IMR-90 (cell line): ENCODE measurements around the gene ZFR. TPM values are rescaled to one million over a fixed set of nuclear protein-coding genes. Genes with fewer than 3 reads are reported as not detected.

Experiments used
- ATAC-seq: fragments of 200-7000 bp; cut with Tn5 transposase; 2 replicates; pipeline ENCODE4 v1.9.1; 2020; ENCODE audit warnings: low read depth, mild to moderate bottlenecking, moderate library complexity
- BruUV-seq: library from RNA; stranded (reverse); fragments of 400-500 nt; replicated peaks from 2 replicates; lab custom pipeline; 2021; lab: Mats Ljungman, UMichigan
- CTCF ChIA-PET: fragments of 300-600 bp; formaldehyde crosslinking; extraction: SDS; loops from one replicate; lab custom pipeline; 2021; ENCODE audit warnings: antibody characterized with exemption; lab: Yijun Ruan, JAX
- POLR2A ChIA-PET: fragments of 300-600 bp; sonication (Branson Sonifier 250); formaldehyde crosslinking; loops from one replicate; lab custom pipeline; 2022; ENCODE audit warnings: antibody characterized with exemption; ENCODE audit not compliant: unreplicated experiment; lab: Charles Lee
- DNase-seq: peaks from one replicate; pipeline ENCODE4 v3.0.0; 2013
- H2AFZ ChIP-seq: replicated peaks from 2 replicates; pipeline ENCODE3; 2013; ENCODE audit warnings: low read length, mild to moderate bottlenecking; ENCODE audit not compliant: poor library complexity
- H2AK5ac ChIP-seq: 2 replicates; pipeline ENCODE4 v1.6.1; 2013; ENCODE audit warnings: low read depth, low read length, inconsistent platforms
- H2AK9ac ChIP-seq: replicated peaks from 2 replicates; pipeline ENCODE3; 2013; ENCODE audit warnings: mild to moderate bottlenecking, low read depth, low read length, moderate library complexity; ENCODE audit not compliant: poor library complexity
- H2BK120ac ChIP-seq: 2 replicates; pipeline ENCODE4 v1.6.1; 2013; ENCODE audit warnings: low read depth, low read length, inconsistent platforms
- H2BK15ac ChIP-seq: 3 replicates; pipeline ENCODE4 v1.6.1; 2013; ENCODE audit warnings: low read depth, low read length, inconsistent platforms
- H2BK20ac ChIP-seq: 2 replicates; pipeline ENCODE4 v1.6.1; 2013; ENCODE audit warnings: low read depth, mild to moderate bottlenecking, inconsistent platforms, low read length, moderate library complexity
- H2BK5ac ChIP-seq: 2 replicates; pipeline ENCODE4 v1.6.1; 2013; ENCODE audit warnings: mild to moderate bottlenecking, low read depth, low read length, inconsistent platforms; ENCODE audit not compliant: poor library complexity, severe bottlenecking
- H3K14ac ChIP-seq: replicated peaks from 2 replicates; pipeline ENCODE4 v1.6.1; 2013; ENCODE audit warnings: low read depth, low read length, inconsistent platforms
- H3K18ac ChIP-seq: 2 replicates; pipeline ENCODE4 v1.6.1; 2013; ENCODE audit warnings: low read depth, low read length, control low read depth
- H3K23ac ChIP-seq: 2 replicates; pipeline ENCODE4 v1.6.1; 2013; ENCODE audit warnings: low read depth, low read length, inconsistent platforms
- H3K27ac ChIP-seq: 2 replicates; pipeline ENCODE4 v1.5.1; 2013; ENCODE audit warnings: mild to moderate bottlenecking, control low read depth, low read length; ENCODE audit not compliant: insufficient read depth
- H3K27me3 ChIP-seq: 2 replicates; pipeline ENCODE4 v1.6.1; 2013; ENCODE audit warnings: low read length; ENCODE audit not compliant: control insufficient read depth, insufficient read depth
- H3K36me3 ChIP-seq: 2 replicates; pipeline ENCODE4 v1.6.1; 2013; ENCODE audit warnings: low read length, mixed read lengths; ENCODE audit not compliant: control insufficient read depth, insufficient read depth
- H3K4ac ChIP-seq: 2 replicates; pipeline ENCODE4 v1.6.1; 2013; ENCODE audit warnings: low read depth, low read length, inconsistent platforms
- H3K4me1 ChIP-seq: 2 replicates; pipeline ENCODE4 v1.6.1; 2013; ENCODE audit warnings: low read length, mixed read lengths; ENCODE audit not compliant: control insufficient read depth, insufficient read depth
- H3K4me2 ChIP-seq: 2 replicates; pipeline ENCODE4 v1.6.1; 2013; ENCODE audit warnings: low read depth, mild to moderate bottlenecking, control low read depth, low read length, moderate library complexity
- H3K4me3 ChIP-seq: 2 replicates; pipeline ENCODE4 v1.5.1; 2013; ENCODE audit warnings: low read depth, mild to moderate bottlenecking, control low read depth, low read length, moderate library complexity; ENCODE audit not compliant: insufficient read depth
- H3K56ac ChIP-seq: 2 replicates; pipeline ENCODE4 v1.6.1; 2013; ENCODE audit warnings: low read length, inconsistent platforms; ENCODE audit not compliant: insufficient read depth; ENCODE audit errors: extremely low read depth
- H3K79me1 ChIP-seq, 2 experiments: 2 replicates each; pipeline ENCODE4 v1.6.1; 2013; ENCODE audit warnings: low read length in 2 of 2, inconsistent platforms in 1 of 2, low read depth in 1 of 2
- H3K9ac ChIP-seq: 2 replicates; pipeline ENCODE4 v1.6.1; 2013; ENCODE audit warnings: low read depth, low read length, control low read depth
- H3K9me1 ChIP-seq: 2 replicates; pipeline ENCODE4 v1.6.1; 2013; ENCODE audit warnings: low read length, inconsistent platforms; ENCODE audit not compliant: insufficient read depth
- H3K9me3 ChIP-seq: 2 replicates; pipeline ENCODE4 v1.6.1; 2013; ENCODE audit warnings: low read length; ENCODE audit not compliant: control insufficient read depth, insufficient read depth
- H4K20me1 ChIP-seq: 2 replicates; pipeline ENCODE4 v1.6.1; 2013; ENCODE audit warnings: low read length, inconsistent platforms; ENCODE audit not compliant: insufficient read depth
- H4K5ac ChIP-seq: 2 replicates; pipeline ENCODE4 v1.6.1; 2013; ENCODE audit warnings: mild to moderate bottlenecking, low read depth, low read length, control low read depth
- H4K8ac ChIP-seq, 2 experiments: 2 replicates each; pipeline ENCODE4 v1.6.1; 2013; ENCODE audit warnings: low read depth in 2 of 2, low read length in 2 of 2, control low read depth in 1 of 2, inconsistent platforms in 1 of 2
- H4K91ac ChIP-seq: 2 replicates; pipeline ENCODE4 v1.6.1; 2013; ENCODE audit warnings: low read depth, low read length, inconsistent platforms; ENCODE audit not compliant: insufficient read depth
- BHLHE40 ChIP-seq: fragments of 150-350 bp; IDR thresholded peaks from 2 replicates; pipeline ENCODE4 v1.6.1; 2016; ENCODE audit warnings: mild to moderate bottlenecking, low read depth, low read length
- CHD1 ChIP-seq: IDR thresholded peaks from 2 replicates; pipeline ENCODE4 v1.6.1; 2012; ENCODE audit warnings: low read depth, low read length, improper control_type of control experiment
- FOS ChIP-seq: fragments of 150-350 bp; IDR thresholded peaks from 2 replicates; pipeline ENCODE4 v1.6.1; 2016; ENCODE audit warnings: low read depth, low read length
- MAZ ChIP-seq: IDR thresholded peaks from 2 replicates; pipeline ENCODE4 v1.6.1; 2012; ENCODE audit warnings: low read depth, mild to moderate bottlenecking, low read length, improper control_type of control experiment, moderate library complexity, borderline replicate concordance
- MXI1 ChIP-seq: IDR thresholded peaks from 2 replicates; pipeline ENCODE4 v1.6.1; 2012; ENCODE audit warnings: low read depth, mild to moderate bottlenecking, low read length, moderate library complexity, borderline replicate concordance
- NFE2L2 ChIP-seq: fragments of 150-350 bp; IDR thresholded peaks from 2 replicates; pipeline ENCODE4 v1.6.1; 2016; ENCODE audit warnings: low read depth, mild to moderate bottlenecking, low read length
- SMC3 ChIP-seq: fragments of 150-350 bp; IDR thresholded peaks from 2 replicates; pipeline ENCODE4 v1.6.1; 2016; ENCODE audit warnings: low read depth, mild to moderate bottlenecking, antibody characterized with exemption, low read length, moderate library complexity
- WGBS, 2 experiments: methylation state at CpG; one replicate each; pipeline versions ENCODE4 v1.1.5 to v1.1.7; 2013; ENCODE audit warnings: missing lambda C conversion rate in 2 of 2; ENCODE audit not compliant: insufficient read length in 1 of 2; ENCODE audit errors: extremely low coverage in 2 of 2; 5-methylcytosine and 5-hydroxymethylcytosine counted together
- dilution Hi-C: fragments of 300-500 bp; cut with HindIII; formaldehyde crosslinking; loops from one replicate; pipeline ENCODE4 v1.14.3; 2018; ENCODE audit warnings: low sequenced_read_pairs; ENCODE audit not compliant: unreplicated experiment
- in situ Hi-C: fragments of 300-500 bp; cut with MboI; formaldehyde crosslinking; loops from 3 replicates; pipeline ENCODE4 v1.14.3; 2019; ENCODE audit warnings: low sequenced_read_pairs, inconsistent platforms, mixed read lengths
- intact Hi-C: fragments of 100-400 bp; cut with micrococcal nuclease; formaldehyde crosslinking; loops from 2 replicates; pipeline ENCODE4 v1.10.0; 2022
- polyA plus RNA-seq, 3 experiments: library from polyadenylated mRNA; depleted of rRNA; stranded (reverse); fragments of >200 nt; gene quantifications; 2 replicates each; pipeline ENCODE4 v1.2.3, GENCODE V29; 2012; ENCODE audit warnings: low replicate concordance in 1 of 3
- total RNA-seq: library from RNA; depleted of rRNA; stranded (reverse); fragments of >200 nt; gene quantifications from 2 replicates; pipeline ENCODE4 v1.2.3, GENCODE V29; 2012
- TF ChIP-seq, protein P1 (sequence below): conservative IDR thresholded peaks from 2 replicates; pipeline ENCODE4 v1.5.1; 2012; ENCODE audit warnings: mild to moderate bottlenecking, low read depth, low read length, improper control_type of control experiment
- TF ChIP-seq, protein P2 (sequence below): fragments of 150-350 bp; IDR thresholded peaks from 2 replicates; pipeline ENCODE4 v1.6.1; 2017; ENCODE audit warnings: mild to moderate bottlenecking, antibody characterized with exemption, low read length, low read depth

The ZFR gene
- total and polyA plus RNA-seq, 2 of the 4 experiments (the other 2 are of a cell fraction) = 30.4 to 81.4 TPM

DNA sequence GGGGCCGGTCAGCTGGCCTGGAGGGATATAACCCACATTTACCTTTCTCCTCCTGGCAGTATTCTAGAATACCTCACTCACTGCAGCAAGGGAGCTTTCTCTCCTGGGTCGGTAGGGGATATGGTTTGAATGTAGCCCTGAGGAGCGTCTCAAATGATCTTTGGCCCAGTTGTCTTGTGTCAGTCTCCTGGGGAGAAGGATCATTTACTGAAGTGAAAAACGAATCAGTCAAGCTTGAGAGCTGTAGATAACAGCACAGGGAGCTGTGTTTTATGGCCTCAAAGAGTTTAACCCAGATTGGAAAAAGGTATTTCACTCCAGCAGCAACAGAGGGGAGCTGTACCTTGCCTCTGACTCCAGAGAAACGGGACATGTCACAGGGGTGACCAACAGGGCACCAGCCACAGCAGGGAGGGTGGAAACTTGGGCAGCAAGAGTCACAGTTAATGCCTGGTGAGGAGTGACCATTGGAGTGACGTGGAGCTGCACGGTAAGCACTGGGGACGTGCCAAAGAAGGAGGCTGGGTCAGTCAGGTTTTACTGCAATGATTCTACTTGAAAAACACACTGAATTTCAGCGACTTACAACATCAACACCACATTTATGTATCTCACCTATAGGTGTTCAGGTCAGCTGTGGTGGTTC is 29.8 kb upstream of the ZFR start:
- Histone ChIP-seq H2BK120ac (no peak overlapping the region), H3K18ac (no peak overlapping the region), H3K4me3 (no peak overlapping the region), H4K91ac (no peak overlapping the region), H2BK15ac (no peak overlapping the region), H2BK5ac (no peak overlapping the region), H3K56ac (no peak overlapping the region), H3K9me3 (no peaks in the 10 kb centered on the region), H4K20me1 (no peaks in the 10 kb centered on the region), H2AFZ (peak overlapping the region; percentile 63), H4K5ac (no peak overlapping the region), H3K27ac (no peak overlapping the region), H3K79me1 (no peaks in the 10 kb centered on the region), H3K4me1 (no peaks in the 10 kb centered on the region), H4K8ac (no peak overlapping the region), H3K4ac (no peak overlapping the region), H2BK20ac (no peak overlapping the region), H3K9ac (no peak overlapping the region), H3K27me3 (peaks cover 9% of the 10 kb centered on the region; the same call in 1 of the 2 replicates), H3K4me2 (no peak overlapping the region), H2AK5ac (no peak overlapping the region), H3K9me1 (no peaks in the 10 kb centered on the region), H2AK9ac (peak overlapping the region; percentile 55), H3K14ac (no peak overlapping the region), H3K36me3 (no peaks in the 10 kb centered on the region), H3K23ac (no peak overlapping the region)
- ATAC-seq (no peak), DNase-seq (no peak)
- in situ Hi-C loops (no loop called here), dilution Hi-C loops (no loop called here), intact Hi-C loops (no loop called here)
- 0% methylated on average over 1 of the region's 9 CpGs; no CpG with 5 or more reads in 1 of the 2 experiments for WGBS, 2 experiments
- ChIA-PET POLR2A (no interaction called here), CTCF (no interaction called here)
- no TSS peak for BruUV-seq
- no peak for TF ChIP-seq FOS
- TF ChIP-seq, protein P1, sequence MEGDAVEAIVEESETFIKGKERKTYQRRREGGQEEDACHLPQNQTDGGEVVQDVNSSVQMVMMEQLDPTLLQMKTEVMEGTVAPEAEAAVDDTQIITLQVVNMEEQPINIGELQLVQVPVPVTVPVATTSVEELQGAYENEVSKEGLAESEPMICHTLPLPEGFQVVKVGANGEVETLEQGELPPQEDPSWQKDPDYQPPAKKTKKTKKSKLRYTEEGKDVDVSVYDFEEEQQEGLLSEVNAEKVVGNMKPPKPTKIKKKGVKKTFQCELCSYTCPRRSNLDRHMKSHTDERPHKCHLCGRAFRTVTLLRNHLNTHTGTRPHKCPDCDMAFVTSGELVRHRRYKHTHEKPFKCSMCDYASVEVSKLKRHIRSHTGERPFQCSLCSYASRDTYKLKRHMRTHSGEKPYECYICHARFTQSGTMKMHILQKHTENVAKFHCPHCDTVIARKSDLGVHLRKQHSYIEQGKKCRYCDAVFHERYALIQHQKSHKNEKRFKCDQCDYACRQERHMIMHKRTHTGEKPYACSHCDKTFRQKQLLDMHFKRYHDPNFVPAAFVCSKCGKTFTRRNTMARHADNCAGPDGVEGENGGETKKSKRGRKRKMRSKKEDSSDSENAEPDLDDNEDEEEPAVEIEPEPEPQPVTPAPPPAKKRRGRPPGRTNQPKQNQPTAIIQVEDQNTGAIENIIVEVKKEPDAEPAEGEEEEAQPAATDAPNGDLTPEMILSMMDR = no peak
- no peak for TF ChIP-seq NFE2L2
- no peak for TF ChIP-seq SMC3
- TF ChIP-seq MXI1 = no peak
- TF ChIP-seq CHD1 = no peak
- no peak for TF ChIP-seq BHLHE40
- TF ChIP-seq, protein P2, sequence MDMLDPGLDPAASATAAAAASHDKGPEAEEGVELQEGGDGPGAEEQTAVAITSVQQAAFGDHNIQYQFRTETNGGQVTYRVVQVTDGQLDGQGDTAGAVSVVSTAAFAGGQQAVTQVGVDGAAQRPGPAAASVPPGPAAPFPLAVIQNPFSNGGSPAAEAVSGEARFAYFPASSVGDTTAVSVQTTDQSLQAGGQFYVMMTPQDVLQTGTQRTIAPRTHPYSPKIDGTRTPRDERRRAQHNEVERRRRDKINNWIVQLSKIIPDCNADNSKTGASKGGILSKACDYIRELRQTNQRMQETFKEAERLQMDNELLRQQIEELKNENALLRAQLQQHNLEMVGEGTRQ = no peak
- TF ChIP-seq MAZ = no peak
